ENCODE data around the gene SERINC5.
"Not testable (repeated sequence)": the region's sequence is repeated elsewhere in the genome, so short reads cannot be mapped to it uniquely, and the experiment has no call there.

Gene SERINC5

DNA sequence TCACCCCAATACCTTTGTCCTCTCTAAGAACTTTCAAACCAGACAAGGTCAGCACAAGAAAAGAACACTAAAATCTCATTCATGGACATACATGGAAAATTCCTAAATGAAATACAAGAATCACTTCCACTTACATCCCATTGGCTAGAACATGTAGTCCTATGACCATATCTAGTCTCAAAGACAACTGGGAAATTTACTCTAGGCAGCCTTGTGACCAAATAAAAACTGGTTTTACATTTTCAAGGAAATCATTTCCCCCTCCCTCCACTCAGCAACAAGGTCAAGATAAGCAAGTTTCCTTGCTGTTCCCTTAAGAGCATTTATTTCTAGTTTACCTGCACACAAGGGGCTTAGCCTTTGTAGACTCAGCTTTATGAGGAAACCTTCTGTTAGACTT, 20.3 kb upstream of the SERINC5 start:
- Histone ChIP-seq H3K36me3 (ENCODE audit: insufficient read depth, low read length) (no peaks in the 10 kb centered on the region), H3K4me1 (ENCODE audit: insufficient read depth, low read length) (no peaks in the 10 kb centered on the region), H3K9me3 (ENCODE audit: low read length) (no peaks in the 10 kb centered on the region), H3K4me3 (ENCODE audit: low read length) (no peak overlapping the region), H3K27me3 (ENCODE audit: insufficient read depth, low read length) (no peaks in the 10 kb centered on the region), H2AFZ (ENCODE audit: low read depth, low read length) (no peak overlapping the region)

DNA sequence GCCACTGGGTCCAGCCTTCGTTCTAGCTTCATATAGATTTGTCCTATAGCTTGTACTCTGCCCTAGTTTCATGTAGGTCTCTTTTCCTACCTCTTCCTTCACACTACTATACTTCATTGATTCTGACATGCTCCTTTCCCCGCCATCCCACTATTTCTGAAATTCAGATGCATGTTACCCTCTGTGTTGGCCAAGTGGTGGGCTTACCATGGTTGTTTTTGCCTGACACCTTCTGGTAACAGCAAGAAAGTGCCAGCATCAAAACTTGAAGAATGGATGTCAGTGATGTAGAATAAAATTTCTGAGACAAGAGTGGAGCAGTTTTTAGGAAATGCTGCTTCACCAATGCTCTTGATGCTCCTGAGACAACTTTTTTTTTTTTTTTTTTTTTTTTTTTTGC, 19.5 kb upstream of the SERINC5 start:
- H3K27me3 ChIP-seq (ENCODE audit: insufficient read depth, low read length), result no peaks in the 10 kb centered on the region

DNA sequence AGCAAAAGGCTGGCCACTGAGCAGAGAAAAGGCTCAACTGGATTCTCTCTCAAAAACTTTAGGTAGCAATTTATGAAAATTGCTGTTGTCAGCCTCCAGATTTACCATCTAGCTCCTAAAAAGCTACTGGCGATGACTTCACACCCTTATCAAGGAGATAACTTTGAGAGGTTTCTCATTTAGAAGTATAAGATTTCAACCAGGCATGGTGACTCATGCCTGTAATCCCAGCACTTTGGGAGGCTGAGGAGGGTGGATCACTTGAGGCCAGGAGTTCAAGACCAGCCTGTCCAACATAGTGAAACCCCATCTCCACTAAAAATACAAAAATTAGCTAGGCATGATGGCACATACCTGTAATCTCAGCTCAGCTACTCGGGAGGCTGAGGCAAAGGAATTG, 14.7 kb upstream of the SERINC5 start:
- H3K4me3 ChIP-seq (ENCODE audit: low read length); H3K4me1 ChIP-seq (ENCODE audit: insufficient read depth, low read length); H3K27me3 ChIP-seq (ENCODE audit: insufficient read depth, low read length); H3K36me3 ChIP-seq (ENCODE audit: insufficient read depth, low read length); H2AFZ ChIP-seq (ENCODE audit: low read depth, low read length); H3K9me3 ChIP-seq (ENCODE audit: low read length): not testable (repeated sequence)

More for the DNA sequence above, 19.5 kb upstream of the SERINC5 start:
- Histone ChIP-seq H3K9me3 (ENCODE audit: low read length) (no peaks in the 10 kb centered on the region), H3K4me3 (ENCODE audit: low read length) (no peak overlapping the region), H3K36me3 (ENCODE audit: insufficient read depth, low read length) (no peaks in the 10 kb centered on the region), H2AFZ (ENCODE audit: low read depth, low read length) (no peak overlapping the region), H3K4me1 (ENCODE audit: insufficient read depth, low read length) (no peaks in the 10 kb centered on the region)

DNA sequence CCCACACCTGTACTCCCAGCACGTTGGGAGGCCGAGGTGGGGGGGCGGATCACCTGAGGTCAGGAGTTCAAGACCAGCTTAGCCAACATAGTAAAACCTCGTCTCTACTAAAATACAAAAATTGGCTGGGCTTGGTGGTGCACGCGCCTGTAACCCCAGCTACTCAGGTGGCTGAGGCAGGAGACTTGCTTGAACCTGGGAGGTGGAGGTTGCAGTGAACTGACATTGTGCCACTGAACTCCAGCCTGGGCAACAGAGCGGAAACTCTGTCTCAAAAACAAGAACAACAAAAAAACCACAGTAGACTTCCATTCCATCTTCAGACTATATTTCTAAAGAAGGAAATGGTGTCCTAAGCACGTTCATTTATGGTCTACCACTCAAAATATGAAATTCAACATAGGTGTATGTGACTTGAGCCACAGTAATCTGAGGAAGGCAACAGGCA, 14.2 kb upstream of the SERINC5 start:
- Histone ChIP-seq H3K4me1 (ENCODE audit: insufficient read depth, low read length) (no peaks in the 10 kb centered on the region), H3K27me3 (ENCODE audit: insufficient read depth, low read length) (no peaks in the 10 kb centered on the region), H3K4me3 (ENCODE audit: low read length) (no peak overlapping the region), H3K9me3 (ENCODE audit: low read length) (no peaks in the 10 kb centered on the region), H3K36me3 (ENCODE audit: insufficient read depth, low read length) (no peaks in the 10 kb centered on the region), H2AFZ (ENCODE audit: low read depth, low read length) (no peak overlapping the region)

DNA sequence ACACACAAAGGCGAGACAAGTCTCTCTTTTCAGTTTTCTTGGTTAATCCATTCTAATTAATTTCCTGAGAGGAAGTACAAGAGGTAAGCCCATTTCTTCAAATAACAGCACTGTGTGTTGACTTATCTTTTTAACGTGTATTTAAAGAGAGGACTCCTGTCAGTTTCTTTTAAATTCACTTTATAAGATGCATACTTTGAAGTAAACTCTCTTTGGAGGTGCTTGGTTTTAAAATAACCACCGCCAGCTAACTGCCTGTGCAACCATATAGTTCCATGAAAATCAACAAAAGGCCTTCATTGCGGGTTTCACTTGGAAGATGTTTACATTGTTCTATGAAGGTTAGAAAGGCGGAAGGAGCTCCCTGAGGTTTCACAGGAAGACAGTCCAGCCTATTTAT, 13.1 kb upstream of the SERINC5 start:
- Histone ChIP-seq H3K9me3 (ENCODE audit: low read length) (no peaks in the 10 kb centered on the region), H3K4me1 (ENCODE audit: insufficient read depth, low read length) (no peaks in the 10 kb centered on the region), H3K36me3 (ENCODE audit: insufficient read depth, low read length) (no peaks in the 10 kb centered on the region), H3K4me3 (ENCODE audit: low read length) (no peak overlapping the region), H3K27me3 (ENCODE audit: insufficient read depth, low read length) (no peaks in the 10 kb centered on the region), H2AFZ (ENCODE audit: low read depth, low read length) (peak overlapping the region; percentile 81)

DNA sequence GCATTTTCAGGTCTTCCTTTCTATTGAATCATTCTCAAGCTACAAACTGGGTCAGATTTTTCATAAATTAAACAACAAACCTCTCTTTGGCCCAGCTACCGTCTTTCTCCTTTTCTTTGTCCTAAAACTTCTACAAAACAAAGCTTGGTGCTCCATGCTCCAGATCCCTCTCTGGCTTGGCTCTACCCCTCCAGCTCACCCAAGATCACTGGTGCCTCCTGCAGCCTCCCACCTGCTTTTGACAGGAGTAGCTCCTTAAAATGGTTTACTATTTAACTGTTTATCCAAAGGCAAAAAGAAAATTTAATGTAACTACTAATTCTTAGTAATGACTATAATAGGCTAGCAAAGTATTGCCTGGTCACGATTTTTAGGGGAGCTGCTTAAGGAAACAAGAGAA, 10.7 kb upstream of the SERINC5 start:
- Histone ChIP-seq H3K4me1 (ENCODE audit: insufficient read depth, low read length) (no peaks in the 10 kb centered on the region), H3K9me3 (ENCODE audit: low read length) (no peaks in the 10 kb centered on the region), H3K4me3 (ENCODE audit: low read length) (no peak overlapping the region), H3K36me3 (ENCODE audit: insufficient read depth, low read length) (no peaks in the 10 kb centered on the region), H2AFZ (ENCODE audit: low read depth, low read length) (no peak overlapping the region), H3K27me3 (ENCODE audit: insufficient read depth, low read length) (no peaks in the 10 kb centered on the region)

DNA sequence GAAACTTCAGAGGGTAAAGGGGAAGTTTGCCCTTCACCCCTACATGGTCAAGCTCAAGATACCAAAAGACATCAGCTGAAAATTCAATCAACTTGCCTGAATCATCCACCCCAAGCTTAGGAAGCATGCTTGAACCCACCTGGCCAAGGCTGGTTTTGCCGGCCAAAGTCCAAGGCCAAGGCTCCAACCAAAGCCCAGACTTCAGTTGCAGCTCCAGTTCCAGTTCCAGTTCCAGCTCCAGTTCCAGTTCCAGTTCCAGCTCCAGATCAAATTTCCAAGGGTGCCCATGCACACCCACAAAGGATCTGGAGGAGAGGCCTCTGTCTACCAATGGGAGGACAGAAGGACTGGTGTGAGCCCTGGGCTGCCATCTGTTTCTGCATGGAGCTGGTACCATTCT, 4.6 kb upstream of the SERINC5 start:
- Histone ChIP-seq H2AFZ (ENCODE audit: low read depth, low read length) (no peak overlapping the region), H3K27me3 (ENCODE audit: insufficient read depth, low read length) (no peaks in the 10 kb centered on the region), H3K4me3 (ENCODE audit: low read length) (no peak overlapping the region), H3K36me3 (ENCODE audit: insufficient read depth, low read length) (no peaks in the 10 kb centered on the region), H3K4me1 (ENCODE audit: insufficient read depth, low read length) (no peaks in the 10 kb centered on the region), H3K9me3 (ENCODE audit: low read length) (no peaks in the 10 kb centered on the region)

DNA sequence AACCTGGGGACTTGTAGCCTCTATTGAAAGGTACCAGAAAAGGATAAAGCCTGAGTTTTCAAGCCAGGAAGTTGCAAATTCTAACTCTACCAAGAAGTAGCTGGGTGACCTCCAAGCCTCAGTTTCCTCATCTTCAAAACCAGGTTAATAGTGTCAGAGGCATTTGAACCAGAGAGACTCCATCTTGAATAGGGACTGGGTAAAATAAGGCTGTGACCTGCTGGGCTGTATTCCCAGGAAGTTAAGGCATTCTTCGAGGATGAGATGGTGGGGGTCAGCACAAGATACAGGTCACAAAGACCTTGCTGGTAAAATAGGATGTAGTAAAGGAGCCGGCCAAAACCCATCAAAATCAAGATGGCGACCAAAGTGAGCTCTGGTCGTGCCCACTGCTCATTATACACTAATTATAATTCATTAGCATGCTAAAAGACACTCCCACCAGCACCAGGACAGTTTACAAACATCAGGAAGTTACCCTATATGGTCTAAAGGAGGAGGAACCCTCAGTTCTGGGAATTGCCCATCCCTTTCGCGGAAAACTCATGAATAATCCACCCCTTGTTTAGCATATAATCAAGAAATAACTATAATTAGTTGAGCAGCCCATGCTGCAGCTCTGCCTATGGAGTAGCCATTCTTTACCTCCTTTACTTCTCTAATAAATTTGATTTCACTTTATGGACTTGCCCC, 3.8 kb upstream of the SERINC5 start:
- Histone ChIP-seq H3K36me3 (ENCODE audit: insufficient read depth, low read length) (no peaks in the 10 kb centered on the region), H3K4me3 (ENCODE audit: low read length) (no peak overlapping the region), H3K9me3 (ENCODE audit: low read length) (no peaks in the 10 kb centered on the region), H3K27me3 (ENCODE audit: insufficient read depth, low read length) (no peaks in the 10 kb centered on the region), H2AFZ (ENCODE audit: low read depth, low read length) (no peak overlapping the region), H3K4me1 (ENCODE audit: insufficient read depth, low read length) (peaks cover 7% of the 10 kb centered on the region)

DNA sequence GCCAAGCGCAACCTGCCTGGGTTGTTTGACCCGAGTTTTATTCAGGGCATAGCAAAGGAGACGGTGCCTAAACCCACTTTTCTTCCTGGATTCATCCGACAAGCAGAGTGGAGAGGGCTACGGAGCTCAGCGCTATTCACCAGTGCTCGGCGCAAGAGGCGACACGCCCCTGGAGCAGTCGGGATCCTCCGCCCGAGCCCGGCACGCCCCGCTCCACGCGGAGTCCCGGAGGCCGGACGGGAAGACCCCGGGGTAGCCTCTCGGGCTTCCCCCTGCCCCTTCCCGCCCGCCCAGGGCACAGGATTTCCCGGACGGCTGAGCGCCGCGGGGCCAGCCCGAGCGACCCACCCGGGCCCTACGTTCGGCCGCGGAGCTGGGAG, 427 bp downstream of the SERINC5 start:
- no peaks in the 10 kb centered on the region for H3K27me3 ChIP-seq (ENCODE audit: insufficient read depth, low read length)
- peaks cover 11% of the 10 kb centered on the region for H3K4me1 ChIP-seq (ENCODE audit: insufficient read depth, low read length)
- H3K36me3 ChIP-seq (ENCODE audit: insufficient read depth, low read length), result no peaks in the 10 kb centered on the region
- H3K9me3 ChIP-seq (ENCODE audit: low read length), result no peaks in the 10 kb centered on the region
- peak overlapping the region; percentile 95 for H3K4me3 ChIP-seq (ENCODE audit: low read length)
- H2AFZ ChIP-seq (ENCODE audit: low read depth, low read length), result peak overlapping the region; percentile 79

DNA sequence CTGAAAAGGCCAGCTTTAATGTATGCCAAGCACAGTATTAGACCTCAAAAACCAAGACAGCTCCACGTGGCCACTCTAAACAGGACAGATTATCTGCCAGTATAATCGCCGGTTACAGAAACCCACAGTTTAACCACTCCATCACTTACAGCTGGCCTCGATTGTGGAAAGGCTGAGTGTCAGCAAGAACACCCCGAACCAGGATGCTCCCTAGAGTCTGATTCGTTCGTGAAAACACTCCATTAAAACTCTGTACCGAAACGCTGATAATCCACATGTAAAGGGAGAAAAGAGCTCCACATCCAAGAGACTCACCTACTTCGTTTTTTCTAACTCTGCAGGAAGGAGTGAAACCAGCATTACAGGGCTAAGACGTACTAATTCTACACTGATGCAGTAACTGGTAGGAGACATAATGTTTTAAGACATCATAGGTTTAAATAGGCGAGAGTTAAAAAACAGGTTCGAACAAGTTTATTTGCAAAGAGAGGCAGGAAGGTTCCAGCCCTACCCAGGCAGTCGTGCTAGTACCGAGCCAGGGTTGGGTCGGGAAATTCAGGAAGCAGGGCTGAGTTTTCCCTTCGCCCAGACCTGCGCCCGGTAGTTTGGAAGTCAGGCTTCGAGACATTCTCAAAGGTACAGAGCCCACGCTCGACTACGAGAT, 949 bp downstream of the SERINC5 start:
- Histone ChIP-seq H3K4me1 (ENCODE audit: insufficient read depth, low read length) (peaks cover 11% of the 10 kb centered on the region), H3K27me3 (ENCODE audit: insufficient read depth, low read length) (no peaks in the 10 kb centered on the region), H2AFZ (ENCODE audit: low read depth, low read length) (peak overlapping the region; percentile 79), H3K9me3 (ENCODE audit: low read length) (no peaks in the 10 kb centered on the region), H3K4me3 (ENCODE audit: low read length) (peak overlapping the region; percentile 95), H3K36me3 (ENCODE audit: insufficient read depth, low read length) (no peaks in the 10 kb centered on the region)

DNA sequence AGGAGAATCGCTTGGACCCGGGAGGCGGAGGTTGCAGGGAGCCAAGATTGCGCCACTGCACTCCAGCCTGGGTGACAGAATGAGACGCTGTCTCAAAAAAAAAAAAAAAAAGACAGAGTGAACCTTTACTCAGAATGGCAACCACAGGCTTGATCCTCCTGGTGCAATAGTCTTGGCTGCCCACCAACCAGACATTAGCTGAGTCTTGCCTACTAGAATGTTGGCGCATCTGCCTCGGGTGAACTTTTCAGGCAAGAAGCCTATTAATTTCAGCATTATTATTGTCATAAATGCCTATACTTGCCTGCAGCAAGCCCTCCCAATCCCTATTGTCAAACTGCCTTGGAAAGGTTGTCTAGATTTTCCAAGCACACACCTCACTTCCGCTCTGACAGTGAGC, 4.2 kb downstream of the SERINC5 start:
- Histone ChIP-seq H3K4me3 (ENCODE audit: low read length) (no peak overlapping the region), H3K9me3 (ENCODE audit: low read length) (no peaks in the 10 kb centered on the region), H3K36me3 (ENCODE audit: insufficient read depth, low read length) (no peaks in the 10 kb centered on the region), H2AFZ (ENCODE audit: low read depth, low read length) (no peak overlapping the region), H3K27me3 (ENCODE audit: insufficient read depth, low read length) (no peaks in the 10 kb centered on the region), H3K4me1 (ENCODE audit: insufficient read depth, low read length) (peaks cover 21% of the 10 kb centered on the region)

DNA sequence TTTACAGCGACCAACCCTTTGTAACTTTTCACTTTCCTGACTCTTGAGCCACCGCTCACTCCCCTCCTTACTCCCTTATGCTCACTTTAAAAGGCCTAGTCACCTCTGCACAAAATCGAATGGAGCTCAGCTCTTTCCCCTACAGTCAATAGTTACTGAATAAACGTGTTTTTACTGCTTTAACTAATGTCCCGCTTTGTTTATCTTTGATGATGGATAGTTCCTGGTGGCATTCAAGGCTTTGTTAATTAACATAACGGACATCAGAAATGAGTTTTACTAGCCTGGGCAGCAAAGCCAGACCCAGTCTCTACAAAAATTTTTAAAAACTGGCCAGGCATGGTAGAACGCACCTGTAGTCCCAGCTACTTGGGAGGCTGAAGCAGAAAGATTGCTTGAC, 5.0 kb downstream of the SERINC5 start:
- H3K36me3 ChIP-seq (ENCODE audit: insufficient read depth, low read length), result no peaks in the 10 kb centered on the region
- H3K4me3 ChIP-seq (ENCODE audit: low read length), result no peak overlapping the region
- H2AFZ ChIP-seq (ENCODE audit: low read depth, low read length), result no peak overlapping the region
- no peaks in the 10 kb centered on the region for H3K9me3 ChIP-seq (ENCODE audit: low read length)
- peaks cover 29% of the 10 kb centered on the region for H3K4me1 ChIP-seq (ENCODE audit: insufficient read depth, low read length)
- no peaks in the 10 kb centered on the region for H3K27me3 ChIP-seq (ENCODE audit: insufficient read depth, low read length)

DNA sequence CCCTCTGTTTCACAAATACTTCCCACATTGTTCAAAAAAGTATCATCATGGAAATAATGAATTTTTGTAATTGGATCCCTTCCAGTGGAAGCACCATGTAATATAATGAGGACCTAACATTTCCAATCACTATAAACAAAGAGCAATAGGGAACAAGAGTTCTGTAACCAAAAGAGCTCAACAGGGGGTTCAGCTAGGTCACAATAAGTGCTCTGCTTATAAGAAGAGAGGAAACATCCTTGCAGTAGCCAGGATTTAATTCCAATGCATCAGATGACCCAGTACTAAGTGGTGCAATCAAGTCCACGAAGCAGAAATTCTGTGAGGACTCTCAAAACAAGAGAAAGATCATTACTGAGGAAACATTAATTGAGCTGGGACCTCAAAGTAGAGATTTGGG, 5.9 kb downstream of the SERINC5 start:
- Histone ChIP-seq H3K4me3 (ENCODE audit: low read length) (no peak overlapping the region), H3K4me1 (ENCODE audit: insufficient read depth, low read length) (peaks cover 27% of the 10 kb centered on the region), H3K36me3 (ENCODE audit: insufficient read depth, low read length) (no peaks in the 10 kb centered on the region), H2AFZ (ENCODE audit: low read depth, low read length) (no peak overlapping the region), H3K27me3 (ENCODE audit: insufficient read depth, low read length) (no peaks in the 10 kb centered on the region), H3K9me3 (ENCODE audit: low read length) (no peaks in the 10 kb centered on the region)

DNA sequence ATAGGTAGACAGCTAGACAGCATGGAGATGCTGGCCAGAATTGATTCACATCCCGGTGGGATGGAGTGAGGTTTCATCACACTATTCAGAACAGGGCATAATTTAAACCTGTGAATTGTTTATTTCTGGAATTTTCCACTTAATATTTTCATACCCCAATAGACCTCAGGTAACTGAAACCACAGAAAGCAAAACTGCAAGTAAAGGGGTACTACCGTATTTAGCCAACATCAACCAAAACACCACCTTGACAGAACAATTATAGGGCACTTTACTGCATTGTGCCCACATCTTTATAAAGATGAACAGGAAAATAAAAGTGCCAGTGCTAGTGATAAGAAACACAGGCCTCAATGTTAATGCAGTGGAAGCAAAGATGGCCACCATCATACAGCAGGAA, 7.5 kb downstream of the SERINC5 start:
- H3K4me1 ChIP-seq (ENCODE audit: insufficient read depth, low read length), result peaks cover 20% of the 10 kb centered on the region
- H3K27me3 ChIP-seq (ENCODE audit: insufficient read depth, low read length), result no peaks in the 10 kb centered on the region
- no peak overlapping the region for H3K4me3 ChIP-seq (ENCODE audit: low read length)
- H3K9me3 ChIP-seq (ENCODE audit: low read length), result no peaks in the 10 kb centered on the region
- no peaks in the 10 kb centered on the region for H3K36me3 ChIP-seq (ENCODE audit: insufficient read depth, low read length)
- H2AFZ ChIP-seq (ENCODE audit: low read depth, low read length), result no peak overlapping the region
